ENCODE results near the gene SLC38A9. TPM values are rescaled to one million over a fixed set of nuclear protein-coding genes. Genes with fewer than 3 reads are reported as not detected.

Gene SLC38A9
- total and polyA plus RNA-seq, 4 donors: 11.4 to 31.0 (median 18.6) TPM

- peaks cover 0 to 24% (median 17%) of the 10 kb centered on the region in 4 donors for H3K4me1 ChIP-seq (ENCODE audit: control insufficient read depth in 4 of 4, insufficient read depth in 4 of 4, low read length in 3 of 4)
- H3K27ac ChIP-seq (ENCODE audit: low read depth in 1 of 2, low read length in 2 of 2): no peak overlapping the region
- H3K9ac ChIP-seq (ENCODE audit: low read depth in 1 of 2, low read length in 2 of 2): no peak overlapping the region
- no peaks in the 10 kb centered on the region for H3K27me3 ChIP-seq (ENCODE audit: control insufficient read depth in 4 of 4, insufficient read depth in 4 of 4, low read length in 3 of 4)
- DNase-seq (ENCODE audit: low spot score): no peak
- no peak overlapping the region for H3K4me3 ChIP-seq (ENCODE audit: low read depth in 1 of 3, low read length in 3 of 3)
- no peaks in the 10 kb centered on the region for H3K36me3 ChIP-seq (ENCODE audit: control insufficient read depth in 4 of 4, insufficient read depth in 3 of 4, low read depth in 1 of 4, low read length in 3 of 4)
- no peak for TF ChIP-seq NR2F2 (IDR thresholded peaks at IDR 0.05)
- TF ChIP-seq GABPA (IDR thresholded peaks at IDR 0.05 in 1 of 2, conservative IDR thresholded peaks at IDR 0.05 in 1 of 2): no peak
- TF ChIP-seq EGR1 (IDR thresholded peaks at IDR 0.05; ENCODE audit: low read depth in 2 of 2): no peak
- TF ChIP-seq TAF1 (conservative IDR thresholded peaks at IDR 0.05): no peak
- no peak for TF ChIP-seq CTCF (IDR thresholded peaks at IDR 0.05; ENCODE audit: low read depth, low read length, missing input control)
- no peak for TF ChIP-seq YY1 (IDR thresholded peaks at IDR 0.05)
- TF ChIP-seq JUND (IDR thresholded peaks at IDR 0.05): no peak
- TF ChIP-seq REST (IDR thresholded peaks at IDR 0.05): no peak
- no peak for TF ChIP-seq HNF4G (IDR thresholded peaks at IDR 0.05)
- no peak for TF ChIP-seq ZBTB33 (IDR thresholded peaks at IDR 0.05)
- no peak for TF ChIP-seq RXRA (IDR thresholded peaks at IDR 0.05)
- no peak for TF ChIP-seq SP1 (IDR thresholded peaks at IDR 0.05)
- no peaks in the 10 kb centered on the region for H3K9me3 ChIP-seq (ENCODE audit: control insufficient read depth in 4 of 4, low read length in 3 of 4)
These were observed 133.4 kb downstream of the SLC38A9 start for GRCh38 chr5:55578771-55579170.

- Histone ChIP-seq H3K27ac (ENCODE audit: low read depth in 1 of 2, low read length in 2 of 2) (peak overlapping the region in 1 of 2 donors; percentile 79), H3K27me3 (ENCODE audit: control insufficient read depth in 4 of 4, insufficient read depth in 4 of 4, low read length in 3 of 4) (no peaks in the 10 kb centered on the region), H3K36me3 (ENCODE audit: control insufficient read depth in 4 of 4, insufficient read depth in 3 of 4, low read depth in 1 of 4, low read length in 3 of 4) (no peaks in the 10 kb centered on the region), H3K9ac (ENCODE audit: low read depth in 1 of 2, low read length in 2 of 2) (no peak overlapping the region), H3K9me3 (ENCODE audit: control insufficient read depth in 4 of 4, low read length in 3 of 4) (no peaks in the 10 kb centered on the region), H3K4me3 (ENCODE audit: low read depth in 1 of 3, low read length in 3 of 3) (no peak overlapping the region), H3K4me1 (ENCODE audit: control insufficient read depth in 4 of 4, insufficient read depth in 4 of 4, low read length in 3 of 4) (peaks cover 0 to 24% (median 17%) of the 10 kb centered on the region in 4 donors)
- 29% methylated on average over 6 of the region's 6 CpGs for WGBS
- DNase-seq (ENCODE audit: low spot score): no peak
- TF ChIP-seq EGR1 (IDR thresholded peaks at IDR 0.05; ENCODE audit: low read depth in 2 of 2) (no peak), NR2F2 (IDR thresholded peaks at IDR 0.05) (peak; percentile 69), FOXA1 (IDR thresholded peaks at IDR 0.05) (no peak), REST (IDR thresholded peaks at IDR 0.05) (peak; percentile 30), ZBTB33 (IDR thresholded peaks at IDR 0.05) (no peak), ATF3 (IDR thresholded peaks at IDR 0.05) (no peak), RXRA (IDR thresholded peaks at IDR 0.05) (peak; percentile 83 to 86), YY1 (IDR thresholded peaks at IDR 0.05) (peak; percentile 37), MAX (IDR thresholded peaks at IDR 0.05) (no peak)
These were observed 134.6 kb downstream of the SLC38A9 start for GRCh38 chr5:55577353-55578060.

Data from liver (tissue), 9 donors.